Neutrophil (primary cell): ENCODE measurements around the gene G2E3.
"Not testable (repeated sequence)": the region's sequence is repeated elsewhere in the genome, so short reads cannot be mapped to it uniquely, and the experiment has no call there.

Experiments used
- H3K27ac ChIP-seq: fragments of 200-600 bp; sonication (generic); 2 replicates; pipeline ENCODE4 v1.5.1; 2016; ENCODE audit warnings: mild to moderate bottlenecking, moderate library complexity
- H3K27me3 ChIP-seq: fragments of 200-600 bp; sonication (generic); 2 replicates; pipeline ENCODE4 v1.6.0; 2016; ENCODE audit warnings: mild to moderate bottlenecking
- H3K36me3 ChIP-seq: fragments of 200-600 bp; sonication (generic); 2 replicates; pipeline ENCODE4 v1.5.1; 2017
- H3K4me1 ChIP-seq, 2 experiments: fragments of 200-600 bp in 1 of 2; sonication (generic) in 1 of 2; 1 replicate in 1 of 2; 2 replicates in 1 of 2; pipeline versions ENCODE4 v1.5.1 to v1.6.1; 2013 to 2016; ENCODE audit warnings: low read depth in 1 of 2, low read length in 1 of 2, mild to moderate bottlenecking in 1 of 2, moderate library complexity in 1 of 2; ENCODE audit not compliant: control insufficient read depth in 1 of 2, insufficient read depth in 1 of 2
- H3K4me3 ChIP-seq, 2 experiments: fragments of 200-600 bp in 1 of 2; sonication (generic) in 1 of 2; 1 replicate in 1 of 2; 2 replicates in 1 of 2; pipeline ENCODE4 v1.5.1; 2013 to 2016; ENCODE audit warnings: low read depth in 1 of 2, low read length in 1 of 2, mild to moderate bottlenecking in 1 of 2, moderate library complexity in 1 of 2
- H3K9me3 ChIP-seq: fragments of 200-600 bp; sonication (generic); 2 replicates; pipeline ENCODE4 v1.5.1; 2016
- CTCF ChIP-seq: fragments of 200-600 bp; sonication (generic); IDR thresholded peaks from 2 replicates; pipeline ENCODE4 v1.5.1; 2016; ENCODE audit warnings: antibody characterized with exemption

G2E3 gene

GRCh38 chr14:30596935-30597334 is 38.0 kb downstream of the G2E3 start:
- no peak overlapping the region for H3K27ac ChIP-seq
- no peaks in the 10 kb centered on the region for H3K9me3 ChIP-seq
- H3K4me1 ChIP-seq: no peaks in the 10 kb centered on the region
- peaks cover 60% of the 10 kb centered on the region for H3K36me3 ChIP-seq
- TF ChIP-seq CTCF: no peak
- no peaks in the 10 kb centered on the region for H3K27me3 ChIP-seq
- no peak overlapping the region for H3K4me3 ChIP-seq

DNA sequence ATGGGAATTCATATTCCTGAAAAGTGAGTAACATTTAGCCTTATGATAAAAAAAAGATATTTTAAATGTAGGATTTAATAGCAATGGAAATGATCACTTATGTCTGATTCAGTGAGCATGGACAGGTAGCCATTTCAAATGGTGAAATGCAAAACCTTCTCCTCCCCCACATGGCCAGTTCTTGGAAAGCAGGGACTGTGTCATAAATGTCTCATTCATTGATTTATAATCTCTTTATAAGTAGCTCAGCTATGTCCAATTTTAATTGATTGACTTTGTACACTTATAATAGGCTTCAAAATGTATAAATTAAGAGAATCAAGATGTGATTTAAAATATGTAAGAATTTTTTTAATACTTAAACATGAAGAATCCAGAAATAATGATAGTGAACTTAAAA is 38.5 kb downstream of the G2E3 start:
- Histone ChIP-seq H3K36me3 (peaks cover 61% of the 10 kb centered on the region), H3K9me3 (no peaks in the 10 kb centered on the region), H3K27me3 (no peaks in the 10 kb centered on the region), H3K27ac (no peak overlapping the region), H3K4me3 (no peak overlapping the region), H3K4me1 (no peaks in the 10 kb centered on the region)
- TF ChIP-seq CTCF: no peak

GRCh38 chr14:30600922-30601918 is 42.3 kb downstream of the G2E3 start:
- no peaks in the 10 kb centered on the region for H3K27me3 ChIP-seq
- TF ChIP-seq CTCF: no peak
- H3K4me1 ChIP-seq: no peaks in the 10 kb centered on the region
- H3K4me3 ChIP-seq: no peak overlapping the region
- H3K27ac ChIP-seq: no peak overlapping the region
- H3K36me3 ChIP-seq: peaks cover 72% of the 10 kb centered on the region
- H3K9me3 ChIP-seq: no peaks in the 10 kb centered on the region

DNA sequence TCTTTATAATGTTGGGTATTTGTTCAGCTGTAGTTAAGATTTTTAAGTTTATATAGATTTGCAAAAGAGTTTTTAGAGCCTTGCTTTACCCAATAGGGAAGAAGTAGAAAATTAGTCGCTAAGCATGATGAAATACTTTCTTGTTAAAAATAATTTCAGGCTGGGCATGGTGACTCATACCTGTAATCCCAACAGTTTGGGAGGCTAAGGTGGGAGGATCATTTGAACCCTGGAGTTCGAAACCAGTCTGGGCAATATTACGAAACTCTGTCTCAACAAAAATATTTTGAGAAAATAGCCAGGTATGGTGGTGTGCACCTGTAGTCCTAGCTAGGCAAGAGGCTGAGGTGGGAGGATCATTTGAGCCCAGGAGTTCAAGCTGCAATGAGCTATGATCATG is 44.4 kb downstream of the G2E3 start:
- H3K27me3 ChIP-seq: no peaks in the 10 kb centered on the region
- H3K4me3 ChIP-seq: no peak overlapping the region
- no peak overlapping the region for H3K27ac ChIP-seq
- peaks cover 84% of the 10 kb centered on the region for H3K36me3 ChIP-seq
- H3K4me1 ChIP-seq: no peaks in the 10 kb centered on the region
- H3K9me3 ChIP-seq: no peaks in the 10 kb centered on the region
- no peak for TF ChIP-seq CTCF

- not testable (repeated sequence) for H3K4me1 ChIP-seq, H3K9me3 ChIP-seq, H3K4me3 ChIP-seq, H3K27me3 ChIP-seq, H3K27ac ChIP-seq
- peaks cover 78% of the 10 kb centered on the region for H3K36me3 ChIP-seq
These were observed 45.7 kb downstream of the G2E3 start for GRCh38 chr14:30604696-30605095.

DNA sequence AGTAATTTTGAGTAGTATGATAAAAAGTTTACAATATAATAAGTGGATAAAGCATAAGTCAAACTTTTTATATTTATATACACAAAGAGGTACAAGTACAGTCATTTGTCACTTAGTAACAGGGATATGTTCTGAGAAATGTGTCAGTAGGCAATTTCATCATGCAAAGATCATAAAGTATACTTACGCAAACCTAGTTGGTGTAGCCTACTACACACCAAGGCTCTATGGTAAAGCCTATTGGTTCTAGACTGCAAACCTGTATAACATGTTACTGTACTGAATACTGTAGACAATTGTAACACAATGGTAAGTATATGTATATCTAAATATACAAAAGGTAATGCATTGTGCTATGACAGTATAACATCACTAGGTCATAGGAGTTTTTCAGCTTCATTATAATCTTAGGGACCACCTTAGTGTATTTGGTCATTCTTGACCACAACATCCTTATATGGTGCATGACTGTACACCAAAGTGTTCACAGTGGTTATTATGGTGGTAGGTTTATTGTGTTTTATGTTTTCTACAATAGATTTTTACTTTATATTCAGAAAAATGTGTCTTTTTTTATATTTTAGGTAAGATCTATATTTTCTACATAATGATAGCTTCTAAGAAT is 48.3 kb downstream of the G2E3 start:
- Histone ChIP-seq H3K9me3 (no peaks in the 10 kb centered on the region), H3K27me3 (no peaks in the 10 kb centered on the region), H3K4me3 (no peak overlapping the region), H3K27ac (no peak overlapping the region), H3K4me1 (peaks cover 0 to 5% of the 10 kb centered on the region in 2 experiments), H3K36me3 (peaks cover 55% of the 10 kb centered on the region)
- no peak for TF ChIP-seq CTCF
